ELR (cell line): ENCODE results near the gene MAP2K4.
A peak's percentile ranks its signal among the peaks of the same experiment; 100 is the strongest.
"Not testable (repeated sequence)": the region's sequence is repeated elsewhere in the genome, so short reads cannot be mapped to it uniquely, and the experiment has no call there.

ENCODE experiments used
- DNase-seq: peaks from one replicate; pipeline ENCODE4 v3.0.0-alpha.2; 2015; ENCODE audit warnings: low read depth

Gene MAP2K4

DNA sequence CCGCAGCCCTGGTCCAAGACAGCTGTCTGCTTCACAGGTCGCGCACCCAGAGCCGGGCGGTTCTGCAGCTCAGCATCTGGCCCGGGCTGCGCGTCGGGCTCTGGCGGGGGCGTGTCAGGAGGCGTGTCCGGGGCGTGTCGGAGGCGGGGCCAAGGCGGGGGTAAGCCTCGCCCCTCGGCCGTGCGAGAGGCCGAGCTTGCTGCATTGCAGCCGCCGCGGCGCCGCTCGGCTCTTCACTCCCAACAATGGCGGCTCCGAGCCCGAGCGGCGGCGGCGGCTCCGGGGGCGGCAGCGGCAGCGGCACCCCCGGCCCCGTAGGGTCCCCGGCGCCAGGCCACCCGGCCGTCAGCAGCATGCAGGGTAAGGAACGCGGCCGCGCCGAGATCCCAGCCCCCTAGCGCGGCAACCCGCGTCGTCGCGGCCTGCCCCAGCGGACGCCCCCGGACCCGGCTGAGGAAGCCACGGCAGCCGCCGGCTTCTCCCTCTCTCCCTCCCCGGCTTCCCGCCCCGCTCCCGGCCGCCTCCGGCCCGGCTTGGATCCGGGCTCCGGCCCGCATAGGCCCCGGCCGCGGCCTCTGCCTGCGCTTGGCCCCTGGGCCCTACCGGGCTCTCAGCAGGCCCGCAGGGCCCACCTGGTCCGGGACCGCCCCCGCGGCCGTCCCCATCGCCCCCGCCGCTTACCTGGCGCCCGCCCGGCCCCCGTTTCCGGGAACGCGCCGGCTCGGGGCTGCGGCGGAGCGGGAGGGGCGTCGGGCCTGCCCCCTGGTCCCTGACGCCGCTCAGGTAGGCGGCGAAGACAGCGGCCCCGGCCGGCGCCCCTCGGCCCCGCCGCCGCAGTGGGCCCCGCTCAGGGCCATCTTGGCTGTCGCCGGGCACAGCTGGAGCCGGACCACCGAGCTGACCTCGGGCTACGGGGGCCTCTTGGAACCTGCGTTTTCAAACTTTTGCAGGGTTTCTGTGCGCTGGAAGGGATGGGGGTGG lies at the start of gene MAP2K4:
MAP2K4 (plus strand) TSS at position 236 of the 981 bp plus-strand sequence; CDS start at position 246, 10 bp downstream.
- peak; percentile 87 for DNase-seq

DNA sequence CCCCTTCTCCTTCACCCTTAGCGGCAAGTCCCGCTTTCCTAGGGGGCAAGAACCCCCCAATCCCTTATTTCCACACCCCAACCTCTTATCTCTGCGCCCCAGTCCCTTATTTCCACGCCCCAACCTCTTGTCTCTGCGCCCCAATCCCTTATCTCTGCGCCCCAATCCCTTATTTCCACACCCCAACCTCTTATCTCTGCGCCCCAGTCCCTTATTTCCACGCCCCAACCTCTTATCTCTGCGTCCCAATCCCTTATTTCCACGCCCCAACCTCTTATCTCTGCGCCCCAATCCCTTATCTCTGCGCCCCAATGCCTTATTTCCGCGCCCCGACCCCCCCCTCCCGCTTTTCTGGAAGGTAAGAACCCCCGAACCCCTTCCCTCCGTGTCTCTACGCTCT lies 47.9 kb upstream of the MAP2K4 start:
- not testable (repeated sequence) for DNase-seq

DNA sequence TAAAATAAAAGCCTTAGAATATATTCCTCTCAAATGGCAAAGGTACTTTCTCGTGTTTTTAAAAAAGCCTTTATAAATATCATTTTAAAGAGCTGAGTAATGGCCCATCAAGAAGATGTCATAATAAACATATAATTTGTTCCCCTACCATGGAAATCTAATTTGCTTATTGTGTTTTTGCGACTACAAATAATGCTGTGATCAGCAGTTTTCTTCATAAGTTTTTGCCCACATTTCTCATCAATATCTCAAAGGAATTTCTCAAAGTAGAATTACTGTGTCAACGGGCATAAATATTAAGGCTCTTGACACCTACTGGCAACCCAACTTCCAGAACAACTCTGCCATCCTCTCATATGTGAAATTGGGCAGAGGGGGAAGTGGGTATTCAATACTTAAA lies 40.9 kb upstream of the MAP2K4 start:
- no peak for DNase-seq

DNA sequence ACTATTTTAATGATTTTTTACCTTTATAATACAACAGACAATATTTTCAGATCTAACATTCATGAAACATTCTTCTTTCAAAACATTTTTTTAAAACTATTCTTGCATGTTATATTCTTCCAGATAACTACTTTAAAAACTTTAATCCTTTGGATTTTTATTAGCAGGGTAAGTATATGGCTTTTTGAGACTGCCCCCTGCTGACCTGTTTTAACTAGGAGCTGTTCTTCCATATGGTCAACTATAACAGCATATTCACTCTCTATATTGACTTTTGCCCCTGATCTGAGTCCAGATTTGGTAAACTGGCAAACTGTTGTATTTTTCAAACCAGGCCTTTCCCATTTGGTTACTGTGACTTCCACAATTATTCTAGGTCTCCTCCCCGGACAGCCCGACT lies 39.9 kb upstream of the MAP2K4 start:
- DNase-seq: peak; percentile 13

DNA sequence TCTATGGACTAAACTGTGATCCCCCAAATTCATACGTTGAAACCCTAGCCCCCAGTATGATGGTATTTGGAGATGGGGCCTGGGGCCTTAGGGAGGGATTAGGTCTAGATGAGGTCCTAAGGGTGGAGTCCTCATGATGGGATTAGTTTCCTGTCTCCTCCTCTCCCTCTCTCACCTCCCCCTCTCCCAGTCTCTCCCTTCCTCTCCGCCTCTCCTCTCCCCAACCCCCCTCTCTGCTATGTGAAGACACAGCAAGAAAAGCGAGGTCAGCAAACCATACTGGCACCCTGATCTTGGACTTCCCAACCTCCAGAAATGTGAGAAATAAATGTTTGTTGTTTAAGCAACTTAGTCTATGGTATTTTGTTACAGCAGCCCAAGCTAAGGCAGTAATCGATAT lies 38.8 kb upstream of the MAP2K4 start:
- DNase-seq: no peak

DNA sequence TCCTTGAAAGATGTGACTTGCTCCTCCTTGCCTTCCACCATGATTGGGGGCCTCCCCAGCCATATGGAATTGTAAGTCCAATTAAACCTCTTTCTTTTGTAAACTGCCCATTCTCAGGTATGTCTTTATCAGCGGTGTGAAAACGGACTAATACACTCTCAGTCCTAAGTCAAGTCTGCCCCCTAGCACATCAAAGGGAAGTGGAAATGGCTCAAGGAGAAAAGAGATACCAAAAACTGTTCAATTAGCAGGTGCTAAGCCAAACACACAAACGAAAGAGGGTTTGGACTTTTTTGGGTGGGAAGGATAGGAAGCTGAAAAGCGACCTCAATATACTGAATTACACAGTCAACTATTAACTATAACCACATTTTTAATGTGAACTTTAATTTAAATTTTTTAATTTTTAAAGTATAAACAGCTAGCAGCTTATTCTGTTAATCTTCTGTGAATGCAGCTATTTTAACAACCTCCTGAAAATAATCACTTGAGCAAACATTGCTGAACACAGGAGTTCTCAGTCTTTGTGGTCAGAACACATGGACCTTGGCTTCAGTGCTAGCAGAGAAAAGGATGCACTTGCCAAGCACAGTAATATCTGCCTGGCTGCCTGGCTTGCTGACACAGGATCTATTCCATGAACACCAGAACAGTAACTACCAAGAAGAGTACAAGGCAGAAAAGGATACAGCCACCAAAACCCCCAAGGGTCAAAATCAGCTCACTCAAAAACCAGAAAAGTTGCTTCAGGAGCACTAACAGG lies 34.3 kb upstream of the MAP2K4 start:
- DNase-seq: no peak

DNA sequence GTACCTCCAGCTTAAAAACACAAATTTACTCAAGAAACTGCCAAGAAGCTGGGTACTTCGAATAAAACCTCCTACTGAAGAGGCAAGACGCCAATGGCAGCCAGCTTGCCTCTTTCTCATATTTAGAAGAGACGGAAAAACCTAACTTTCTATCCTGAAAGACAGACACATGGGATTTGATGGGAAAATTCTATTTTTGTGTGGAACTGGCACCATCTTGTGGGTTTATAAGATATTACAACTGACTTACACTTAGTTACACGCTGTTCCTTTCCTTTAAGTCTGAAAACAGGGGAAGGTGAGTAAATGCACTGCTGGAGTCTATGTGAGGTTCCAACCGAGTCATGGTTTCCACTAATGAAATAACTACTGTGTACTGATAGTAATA lies 33.7 kb upstream of the MAP2K4 start:
- DNase-seq: peak; percentile 71

DNA sequence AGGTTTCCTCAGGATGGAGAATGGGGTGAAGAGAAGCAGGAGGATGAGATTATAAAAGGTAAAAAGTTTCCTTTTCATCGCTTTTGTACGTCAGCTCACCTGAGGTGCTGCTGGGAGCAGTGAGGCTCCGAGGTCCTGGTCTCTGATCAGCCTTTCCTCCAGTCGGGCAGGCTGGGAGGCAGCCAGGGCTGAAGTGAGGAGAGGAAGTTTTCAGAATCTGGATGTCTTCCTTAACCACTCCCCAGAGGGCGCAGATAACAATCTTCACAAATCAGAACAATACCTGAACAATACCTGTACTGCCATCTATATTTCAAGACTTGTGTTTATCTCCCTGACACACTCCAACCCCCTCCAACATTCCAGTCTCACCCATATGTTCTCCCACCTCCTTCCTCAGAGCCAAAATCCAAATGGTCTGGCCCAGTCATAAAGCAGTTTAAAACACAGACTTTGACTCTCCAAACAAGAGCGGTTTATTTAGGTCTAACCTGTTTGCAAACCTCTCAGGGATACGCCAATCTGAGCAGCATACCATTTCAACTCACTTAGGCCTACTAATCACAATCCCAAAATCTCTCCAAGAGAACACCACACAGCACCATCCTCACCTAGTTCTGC lies 30.2 kb upstream of the MAP2K4 start:
- DNase-seq: no peak

DNA sequence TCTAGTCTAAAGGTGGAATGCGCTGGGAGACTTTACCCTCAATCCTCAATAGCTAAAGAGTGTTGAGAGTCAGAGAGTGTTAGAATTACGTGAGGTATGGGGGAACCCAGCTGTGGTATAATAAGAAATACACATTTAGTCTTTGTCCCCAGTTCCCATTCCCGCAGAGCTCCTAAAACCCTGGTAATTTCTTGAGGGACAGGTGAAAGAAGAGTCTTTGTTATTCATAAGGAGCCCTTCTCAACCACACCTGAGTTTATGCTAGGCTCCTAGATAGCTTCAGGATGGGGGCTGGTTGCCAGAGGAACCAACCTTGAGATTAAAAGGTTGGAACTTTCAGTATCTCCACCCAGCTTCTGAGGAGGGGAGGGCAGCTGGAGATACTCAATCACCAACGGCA lies 29.2 kb upstream of the MAP2K4 start:
- DNase-seq: no peak

DNA sequence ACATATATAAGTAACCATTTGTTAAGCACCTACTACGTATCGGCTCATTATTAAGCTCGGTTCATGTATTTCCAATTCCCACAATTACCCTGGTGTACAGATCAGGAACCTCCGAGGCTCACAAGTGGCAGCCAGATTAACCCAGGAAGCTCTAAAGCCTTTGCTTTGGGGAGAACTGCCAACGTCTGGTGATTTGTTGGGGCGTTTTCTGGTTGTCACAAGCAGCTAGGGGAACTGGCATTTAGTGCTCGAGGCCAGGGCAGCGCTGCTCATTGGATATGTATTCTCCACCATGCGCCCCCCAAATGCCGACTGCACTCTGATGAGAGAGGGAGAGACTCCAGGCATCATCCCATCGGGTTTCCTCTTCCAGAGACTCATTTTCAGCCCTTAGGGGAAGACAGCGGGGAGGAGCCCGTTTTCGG lies 23.9 kb upstream of the MAP2K4 start:
- DNase-seq: peak; percentile 69

DNA sequence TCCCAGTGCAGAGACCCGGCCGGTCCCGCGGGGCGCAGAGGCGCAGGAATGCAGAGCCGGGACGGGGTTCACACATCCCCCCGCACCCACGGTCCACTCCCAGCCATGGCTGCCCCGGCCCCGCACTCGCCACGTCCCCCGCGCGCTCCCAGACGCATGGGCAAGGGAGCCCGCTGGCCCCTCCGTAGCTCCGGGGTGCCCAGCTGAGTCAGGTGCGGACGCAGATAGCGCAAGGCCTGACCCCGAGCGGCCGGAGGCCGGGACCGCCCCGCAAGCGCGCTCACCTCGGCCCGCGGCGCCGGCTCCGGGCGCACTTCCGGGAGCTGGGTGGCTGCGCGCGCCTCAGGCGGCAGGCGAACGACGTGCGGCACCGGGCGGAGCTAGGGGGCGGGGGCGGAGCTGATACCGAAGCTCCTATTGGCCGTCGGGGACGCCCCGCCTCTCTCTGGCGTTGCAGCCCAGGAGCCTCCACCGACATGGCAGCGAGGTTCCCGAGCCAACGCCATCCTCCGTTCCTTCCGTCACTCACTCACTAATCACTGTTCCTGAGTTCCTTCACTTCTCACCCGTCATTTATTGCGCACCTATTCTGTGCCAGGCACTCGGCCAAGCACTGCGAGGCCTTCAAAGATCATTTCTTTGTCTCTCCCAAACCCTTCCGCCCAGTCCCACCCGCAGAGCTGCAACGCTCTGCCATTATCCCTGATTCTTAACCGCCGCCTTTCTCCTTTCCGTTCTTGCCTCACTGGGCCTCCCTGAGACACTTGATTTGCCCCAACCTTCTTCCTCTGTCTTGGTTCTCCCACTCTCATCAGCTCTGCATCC lies 23.3 kb upstream of the MAP2K4 start, which contains the start of gene ZNF18:
ZNF18 (minus strand) TSS at position 329 of the 825 bp plus-strand sequence. CDS start 4,646 bp downstream, outside the sequence.
- peak; percentile 95 for DNase-seq

DNA sequence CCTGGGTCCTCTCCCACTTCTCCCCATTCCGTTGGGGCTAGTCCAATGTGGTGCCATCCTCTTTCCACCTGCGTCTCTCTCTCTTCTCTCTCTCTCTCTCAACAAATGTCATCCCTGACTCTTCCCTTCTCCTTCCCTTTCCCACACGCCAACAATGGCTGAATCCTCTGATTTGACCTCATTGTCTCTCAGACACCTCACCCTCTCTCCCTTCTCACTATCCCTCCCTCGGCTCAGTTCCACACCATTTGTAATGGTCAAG lies 22.8 kb upstream of the MAP2K4 start:
- no peak for DNase-seq

DNA sequence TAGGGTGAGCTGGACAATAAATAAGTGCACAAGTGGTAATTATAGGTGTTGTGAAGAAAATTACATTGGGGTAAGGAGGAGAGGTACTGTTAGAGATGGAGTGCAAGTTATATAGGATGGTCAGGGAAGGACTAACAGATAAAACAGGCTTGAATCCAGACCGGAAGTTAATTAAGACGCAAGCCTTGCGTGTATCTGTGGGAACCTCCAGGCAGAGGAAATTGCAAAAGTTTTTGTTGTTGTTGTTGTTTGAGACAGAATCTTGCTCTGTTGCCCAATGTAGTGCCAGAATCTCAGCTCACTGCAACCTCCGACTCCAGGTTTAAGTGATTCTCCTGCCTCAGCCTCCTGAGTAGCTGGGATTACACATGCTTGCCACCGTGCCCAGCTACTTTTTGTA lies 21.0 kb upstream of the MAP2K4 start:
- no peak for DNase-seq

DNA sequence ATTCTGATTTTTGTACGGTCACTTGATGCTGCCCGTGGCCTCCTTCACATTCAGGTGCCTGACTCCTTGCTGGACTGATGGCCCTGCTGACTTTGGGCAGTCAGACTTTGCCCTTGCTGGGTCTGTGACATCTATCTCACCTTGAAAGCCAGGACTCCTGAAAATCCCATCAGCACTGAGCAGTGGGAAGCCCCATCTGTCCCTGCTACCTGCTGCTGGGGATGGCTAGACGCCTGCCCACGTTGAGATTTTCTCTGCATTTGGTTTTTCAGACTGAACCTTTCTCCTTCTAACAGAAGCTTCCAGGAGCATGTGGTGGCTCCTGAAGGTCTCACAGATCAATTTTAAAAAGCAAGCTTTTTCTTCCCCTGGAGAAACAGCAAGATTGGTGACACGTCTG lies 13.2 kb upstream of the MAP2K4 start:
- DNase-seq: no peak

DNA sequence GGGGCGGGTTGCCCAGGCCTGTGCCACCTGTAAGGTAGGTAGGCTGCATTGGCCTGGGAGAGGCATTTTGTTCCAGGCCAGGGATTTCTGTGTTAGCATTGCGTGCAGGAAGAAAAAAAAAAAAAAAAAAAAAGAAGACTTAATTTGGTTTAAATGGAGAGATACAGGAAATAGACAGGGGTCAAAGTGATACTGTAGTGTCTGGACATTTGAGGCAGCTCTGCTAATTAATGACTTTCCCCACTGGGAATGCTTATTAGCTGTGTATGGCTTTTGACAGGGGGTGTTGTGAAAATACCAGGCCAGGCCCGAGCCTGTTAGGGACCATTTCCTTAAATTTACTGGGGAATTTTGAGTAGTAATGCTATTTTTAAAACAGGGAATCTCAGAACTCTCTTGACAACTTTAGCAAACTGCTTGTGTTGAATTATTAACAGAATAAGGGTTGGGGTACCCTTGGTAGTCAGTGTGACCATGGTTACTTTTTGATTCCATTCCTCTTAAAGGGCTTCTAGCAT lies 1.0 kb downstream of the MAP2K4 start:
- DNase-seq: no peak

DNA sequence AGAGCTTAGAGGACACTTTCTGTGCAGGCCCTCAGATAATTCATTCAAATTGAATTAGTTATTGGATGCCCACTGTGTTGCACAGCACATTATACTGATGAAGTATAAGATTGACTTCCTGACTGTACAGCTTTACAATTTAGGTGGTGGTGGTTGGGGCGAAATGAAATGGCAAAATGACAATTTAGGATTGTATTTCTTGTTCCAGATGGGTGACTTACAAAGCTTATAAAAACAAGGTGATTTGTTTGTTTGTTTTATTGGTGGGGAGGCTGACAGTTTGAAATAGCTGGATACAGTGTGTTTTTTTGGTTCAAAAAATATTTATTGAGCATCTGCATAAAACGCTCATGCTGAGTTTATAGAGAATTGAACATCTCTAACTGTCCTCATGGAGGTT lies 1.6 kb downstream of the MAP2K4 start:
- no peak for DNase-seq

DNA sequence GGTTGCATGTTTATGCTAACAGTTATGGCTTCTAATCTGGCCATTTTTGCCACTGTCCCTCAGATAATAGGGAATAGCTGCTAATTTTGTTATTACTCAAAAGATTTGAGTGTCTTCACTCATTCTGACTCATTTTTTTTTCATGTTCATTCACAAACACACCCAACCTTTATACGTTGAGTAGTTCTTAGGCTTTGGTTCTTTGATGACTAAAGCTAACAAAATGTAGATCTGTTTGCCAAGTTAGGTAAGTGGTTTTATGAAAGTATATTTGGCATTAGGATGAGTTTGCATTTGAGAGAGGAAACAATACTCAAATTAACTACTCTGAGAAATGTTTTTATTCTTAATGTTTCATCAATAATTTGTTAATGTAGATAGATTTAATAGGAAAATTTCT lies 3.6 kb downstream of the MAP2K4 start:
- DNase-seq: peak; percentile 92

DNA sequence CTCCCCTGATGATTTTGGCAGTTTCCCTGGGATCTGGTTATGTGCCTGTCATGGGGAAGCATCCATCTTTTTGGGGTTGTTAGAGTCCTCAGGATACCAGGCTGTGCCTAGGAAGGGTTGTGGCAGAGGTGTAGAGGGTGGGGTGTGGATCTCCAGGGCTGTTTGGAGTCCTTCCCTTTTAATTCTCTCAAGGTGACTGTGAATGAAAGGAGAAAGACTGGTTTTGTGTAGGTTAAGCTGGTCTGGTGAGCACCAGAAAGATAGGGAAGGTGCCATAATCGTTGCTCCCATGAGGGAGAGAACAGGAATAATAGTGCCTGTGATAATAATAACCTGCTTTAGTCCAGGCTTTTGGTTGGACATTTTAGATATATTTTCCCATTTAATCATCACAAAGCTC lies 7.0 kb downstream of the MAP2K4 start:
- no peak for DNase-seq

DNA sequence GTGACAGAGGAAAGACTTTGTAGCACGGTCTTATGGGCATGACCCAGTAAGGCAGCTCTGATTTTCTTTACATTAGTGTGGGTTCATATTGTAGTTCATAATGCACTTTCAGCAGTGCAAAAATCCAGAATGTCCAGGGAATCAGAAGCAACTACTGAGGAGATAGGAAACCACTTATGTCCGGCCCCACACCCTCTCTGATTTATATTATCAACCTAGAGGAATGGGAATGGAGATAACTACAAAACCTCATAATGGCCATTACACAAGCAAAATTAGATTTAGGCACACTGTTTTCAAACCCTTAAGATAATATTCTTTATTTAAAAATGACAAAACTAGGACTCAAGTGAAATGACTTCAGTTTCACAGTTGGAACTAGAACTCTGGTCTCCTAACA lies 7.9 kb downstream of the MAP2K4 start:
- no peak for DNase-seq

DNA sequence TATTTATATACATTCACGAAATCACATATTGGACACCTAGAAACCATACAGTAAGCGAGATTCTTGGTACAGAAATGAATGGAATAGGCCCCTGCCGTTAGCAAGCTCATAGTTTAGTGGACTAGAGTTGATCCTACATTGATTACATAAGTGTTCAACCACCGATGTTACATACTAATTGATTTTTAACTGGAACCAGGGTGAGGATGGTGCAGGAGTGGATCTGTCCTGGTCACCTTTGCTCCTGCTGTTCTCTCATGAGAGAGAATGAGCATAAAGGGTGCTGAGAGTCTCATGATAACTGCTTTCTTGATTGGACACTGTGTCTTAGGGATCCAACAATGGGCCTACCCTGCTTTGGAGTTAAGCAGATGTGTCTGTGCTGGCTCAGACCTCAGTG lies 13.9 kb downstream of the MAP2K4 start:
- DNase-seq: no peak

DNA sequence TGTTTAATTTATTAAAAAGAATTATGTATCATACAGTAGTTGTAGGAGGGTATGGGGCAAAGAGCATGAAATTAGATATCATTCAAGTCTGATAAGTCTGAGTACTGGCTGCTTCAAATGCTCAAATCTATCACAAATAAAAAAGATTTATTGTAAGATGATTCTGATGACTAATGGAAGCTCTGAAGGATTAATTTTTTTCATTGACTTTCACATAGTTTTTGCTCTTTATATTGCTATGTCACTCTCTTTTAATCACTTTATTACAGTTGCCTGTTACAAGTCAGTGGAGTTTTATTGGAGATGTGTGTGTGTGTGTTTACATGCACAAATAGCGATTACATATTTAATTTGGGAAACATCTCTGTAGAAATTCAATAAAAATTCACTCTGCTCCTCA lies 15.0 kb downstream of the MAP2K4 start:
- DNase-seq: no peak

DNA sequence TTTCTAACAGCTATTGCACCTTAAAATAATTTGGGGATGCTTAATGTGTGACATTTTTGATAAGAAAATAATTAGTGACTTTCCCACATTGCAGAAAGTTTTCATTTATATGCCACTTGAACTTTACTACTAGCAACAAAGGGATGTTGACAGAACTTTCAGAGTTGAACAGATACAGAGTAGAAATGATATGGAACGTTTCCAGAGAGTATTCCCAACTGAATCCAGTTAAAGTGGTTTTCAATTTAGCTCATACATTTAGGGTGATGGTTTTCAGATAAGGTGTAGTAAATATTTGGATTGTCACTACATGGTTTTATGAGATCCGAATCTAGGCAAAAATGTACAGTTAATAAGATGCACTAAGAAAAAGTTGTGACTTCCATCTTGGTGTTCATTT lies 17.3 kb downstream of the MAP2K4 start:
- no peak for DNase-seq
